ENCODE data around the gene SMARCA4.

SMARCA4 gene

GRCh38 chr19:11058246-11059030 is 97.6 kb downstream of the SMARCA4 start:
- Histone ChIP-seq H2BK120ac (ENCODE audit: insufficient read depth, low read length, poor library complexity) (no peak overlapping the region), H2AFZ (ENCODE audit: insufficient read depth, low read length, poor library complexity) (no peak overlapping the region), H3K36me3 (ENCODE audit: control insufficient read depth in 1 of 2, insufficient read depth in 2 of 2, low read length in 2 of 2) (peaks cover 64 to 65% of the 10 kb centered on the region in 2 experiments), H4K8ac (ENCODE audit: low read depth, low read length) (no peak overlapping the region), H3K79me2 (ENCODE audit: control insufficient read depth, insufficient read depth, low read length, poor library complexity) (no peaks in the 10 kb centered on the region), H2BK12ac (ENCODE audit: low read length) (no peak overlapping the region), H3K18ac (ENCODE audit: low read length) (no peak overlapping the region), H3K9me3 (ENCODE audit: insufficient read depth, low read depth, low read length) (no peaks in the 10 kb centered on the region), H3K4me3 (ENCODE audit: low read depth, low read length) (no peak overlapping the region), H2BK5ac (ENCODE audit: low read depth, low read length, poor library complexity) (no peak overlapping the region), H3K23ac (ENCODE audit: low read length) (no peak overlapping the region), H3K79me1 (ENCODE audit: low read length) (no peaks in the 10 kb centered on the region), H3K4me1 (ENCODE audit: control insufficient read depth in 1 of 2, insufficient read depth in 2 of 2, low read length in 2 of 2) (no peaks in the 10 kb centered on the region), H3K27me3 (ENCODE audit: insufficient read depth, low read length) (no peaks in the 10 kb centered on the region), H4K91ac (ENCODE audit: low read depth, low read length) (no peak overlapping the region), H3K14ac (ENCODE audit: low read length) (no peak overlapping the region), H3K27ac (ENCODE audit: low read depth, low read length) (no peak overlapping the region), H3K4me2 (ENCODE audit: low read length) (no peak overlapping the region), H3K4ac (ENCODE audit: low read depth, low read length) (no peak overlapping the region), H4K12ac (ENCODE audit: low read depth, low read length) (no peak overlapping the region), H2AK5ac (ENCODE audit: low read length) (no peak overlapping the region), H3K9ac (ENCODE audit: low read length) (no peak overlapping the region)
- DNase-seq = no peak
- WGBS (ENCODE audit: extremely low coverage, insufficient coverage, insufficient read length) = no CpG with 5 or more reads among the region's 34 CpGs

GRCh38 chr19:11059511-11060358 is 98.9 kb downstream of the SMARCA4 start:
- Histone ChIP-seq H3K14ac (ENCODE audit: low read length) (no peak overlapping the region), H3K9me3 (ENCODE audit: insufficient read depth, low read depth, low read length) (no peaks in the 10 kb centered on the region), H3K36me3 (ENCODE audit: control insufficient read depth in 1 of 2, insufficient read depth in 2 of 2, low read length in 2 of 2) (peaks cover 56 to 57% of the 10 kb centered on the region in 2 experiments), H3K27ac (ENCODE audit: low read depth, low read length) (no peak overlapping the region), H3K79me2 (ENCODE audit: control insufficient read depth, insufficient read depth, low read length, poor library complexity) (no peaks in the 10 kb centered on the region), H3K4me3 (ENCODE audit: low read depth, low read length) (no peak overlapping the region), H3K4me1 (ENCODE audit: control insufficient read depth in 1 of 2, insufficient read depth in 2 of 2, low read length in 2 of 2) (peaks cover under 1 to 2% of the 10 kb centered on the region in 2 experiments), H4K8ac (ENCODE audit: low read depth, low read length) (no peak overlapping the region), H3K23ac (ENCODE audit: low read length) (no peak overlapping the region), H2AFZ (ENCODE audit: insufficient read depth, low read length, poor library complexity) (no peak overlapping the region), H4K12ac (ENCODE audit: low read depth, low read length) (no peak overlapping the region), H2BK5ac (ENCODE audit: low read depth, low read length, poor library complexity) (no peak overlapping the region), H2AK5ac (ENCODE audit: low read length) (no peak overlapping the region), H3K9ac (ENCODE audit: low read length) (no peak overlapping the region), H3K79me1 (ENCODE audit: low read length) (no peaks in the 10 kb centered on the region), H2BK12ac (ENCODE audit: low read length) (no peak overlapping the region), H2BK120ac (ENCODE audit: insufficient read depth, low read length, poor library complexity) (no peak overlapping the region), H3K18ac (ENCODE audit: low read length) (no peak overlapping the region), H4K91ac (ENCODE audit: low read depth, low read length) (no peak overlapping the region), H3K4ac (ENCODE audit: low read depth, low read length) (no peak overlapping the region), H3K27me3 (ENCODE audit: insufficient read depth, low read length) (no peaks in the 10 kb centered on the region), H3K4me2 (ENCODE audit: low read length) (no peak overlapping the region)
- WGBS (ENCODE audit: extremely low coverage, insufficient coverage, insufficient read length) = no CpG with 5 or more reads among the region's 43 CpGs
- no peak for DNase-seq

GRCh38 chr19:11061952-11062351 is 101.1 kb downstream of the SMARCA4 start:
- WGBS (ENCODE audit: extremely low coverage, insufficient coverage, insufficient read length) = no CpG with 5 or more reads among the region's 14 CpGs

GRCh38 chr19:11063434-11063833 is 102.6 kb downstream of the SMARCA4 start:
- DNase-seq = no peak
- no peaks in the 10 kb centered on the region for H3K9me3 ChIP-seq (ENCODE audit: insufficient read depth, low read depth, low read length)
- no peak overlapping the region for H3K4me3 ChIP-seq (ENCODE audit: low read depth, low read length)
- no peak overlapping the region for H4K12ac ChIP-seq (ENCODE audit: low read depth, low read length)
- WGBS (ENCODE audit: extremely low coverage, insufficient coverage, insufficient read length) = no CpG with 5 or more reads among the region's 3 CpGs
- H3K4me1 ChIP-seq (ENCODE audit: control insufficient read depth in 1 of 2, insufficient read depth in 2 of 2, low read length in 2 of 2) = peaks cover 6 to 7% of the 10 kb centered on the region in 2 experiments
- H3K79me2 ChIP-seq (ENCODE audit: control insufficient read depth, insufficient read depth, low read length, poor library complexity) = no peaks in the 10 kb centered on the region
- H3K18ac ChIP-seq (ENCODE audit: low read length) = no peak overlapping the region
- no peak overlapping the region for H4K91ac ChIP-seq (ENCODE audit: low read depth, low read length)
- H3K23ac ChIP-seq (ENCODE audit: low read length) = no peak overlapping the region
- H2BK12ac ChIP-seq (ENCODE audit: low read length) = no peak overlapping the region
- peaks cover 45 to 46% of the 10 kb centered on the region in 2 experiments for H3K36me3 ChIP-seq (ENCODE audit: control insufficient read depth in 1 of 2, insufficient read depth in 2 of 2, low read length in 2 of 2)
- no peak overlapping the region for H2BK5ac ChIP-seq (ENCODE audit: low read depth, low read length, poor library complexity)
- no peak overlapping the region for H3K14ac ChIP-seq (ENCODE audit: low read length)
- no peak overlapping the region for H2BK120ac ChIP-seq (ENCODE audit: insufficient read depth, low read length, poor library complexity)
- H3K4ac ChIP-seq (ENCODE audit: low read depth, low read length) = no peak overlapping the region
- no peaks in the 10 kb centered on the region for H3K79me1 ChIP-seq (ENCODE audit: low read length)
- H3K4me2 ChIP-seq (ENCODE audit: low read length) = no peak overlapping the region
- H2AFZ ChIP-seq (ENCODE audit: insufficient read depth, low read length, poor library complexity) = no peak overlapping the region
- no peaks in the 10 kb centered on the region for H3K27me3 ChIP-seq (ENCODE audit: insufficient read depth, low read length)
- H2AK5ac ChIP-seq (ENCODE audit: low read length) = no peak overlapping the region
- no peak overlapping the region for H4K8ac ChIP-seq (ENCODE audit: low read depth, low read length)
- H3K9ac ChIP-seq (ENCODE audit: low read length) = no peak overlapping the region
- no peak overlapping the region for H3K27ac ChIP-seq (ENCODE audit: low read depth, low read length)

More at GRCh38 chr19:11061952-11062351, 101.1 kb downstream of the SMARCA4 start:
- no peak overlapping the region for H3K27ac ChIP-seq (ENCODE audit: low read depth, low read length)
- no peak overlapping the region for H3K23ac ChIP-seq (ENCODE audit: low read length)
- H2BK5ac ChIP-seq (ENCODE audit: low read depth, low read length, poor library complexity) = no peak overlapping the region
- no peak overlapping the region for H3K18ac ChIP-seq (ENCODE audit: low read length)
- H2BK120ac ChIP-seq (ENCODE audit: insufficient read depth, low read length, poor library complexity) = no peak overlapping the region
- H4K91ac ChIP-seq (ENCODE audit: low read depth, low read length) = no peak overlapping the region
- no peak overlapping the region for H3K4me2 ChIP-seq (ENCODE audit: low read length)
- H2AFZ ChIP-seq (ENCODE audit: insufficient read depth, low read length, poor library complexity) = no peak overlapping the region
- no peak overlapping the region for H3K4me3 ChIP-seq (ENCODE audit: low read depth, low read length)
- no peak overlapping the region for H2BK12ac ChIP-seq (ENCODE audit: low read length)
- no peaks in the 10 kb centered on the region for H3K27me3 ChIP-seq (ENCODE audit: insufficient read depth, low read length)
- H3K36me3 ChIP-seq (ENCODE audit: control insufficient read depth in 1 of 2, insufficient read depth in 2 of 2, low read length in 2 of 2) = peaks cover 49 to 50% of the 10 kb centered on the region in 2 experiments
- no peak for DNase-seq
- H2AK5ac ChIP-seq (ENCODE audit: low read length) = no peak overlapping the region
- H3K14ac ChIP-seq (ENCODE audit: low read length) = no peak overlapping the region
- H3K79me1 ChIP-seq (ENCODE audit: low read length) = no peaks in the 10 kb centered on the region
- no peak overlapping the region for H4K8ac ChIP-seq (ENCODE audit: low read depth, low read length)
- H3K9me3 ChIP-seq (ENCODE audit: insufficient read depth, low read depth, low read length) = no peaks in the 10 kb centered on the region
- H3K79me2 ChIP-seq (ENCODE audit: control insufficient read depth, insufficient read depth, low read length, poor library complexity) = no peaks in the 10 kb centered on the region
- no peak overlapping the region for H4K12ac ChIP-seq (ENCODE audit: low read depth, low read length)
- H3K4me1 ChIP-seq (ENCODE audit: control insufficient read depth in 1 of 2, insufficient read depth in 2 of 2, low read length in 2 of 2) = peaks cover 6 to 7% of the 10 kb centered on the region in 2 experiments
- H3K9ac ChIP-seq (ENCODE audit: low read length) = no peak overlapping the region
- no peak overlapping the region for H3K4ac ChIP-seq (ENCODE audit: low read depth, low read length)

Data from trophoblast cell (in vitro differentiated cells and primary cell).